ENCODE results near the gene CARD14.
"Not testable (repeated sequence)": the region's sequence is repeated elsewhere in the genome, so short reads cannot be mapped to it uniquely, and the experiment has no call there.

Gene CARD14

GRCh38 chr17:80254396-80255251 lies 84.8 kb downstream of the CARD14 start:
- no peak for DNase-seq

GRCh38 chr17:80256034-80256350 lies 86.2 kb downstream of the CARD14 start:
- no peak for DNase-seq

GRCh38 chr17:80257716-80258213 lies 87.9 kb downstream of the CARD14 start:
- no peak for DNase-seq

- not testable (repeated sequence) for DNase-seq
Observed at GRCh38 chr17:80258296-80258695, 88.5 kb downstream of the CARD14 start.

All from C1 segment of cervical spinal cord (tissue), 14 donors.